ENCODE data around the gene SLC9C2. TPM values are rescaled to one million over a fixed set of nuclear protein-coding genes. Genes with fewer than 3 reads are reported as not detected.

Gene SLC9C2
- total RNA-seq (2021) = not detected in 3 replicates
- Bru-seq, nascent RNA = percentile 8 among the genes with signal in this experiment
- long read RNA-seq, experiment 1 = 0 reads
- long read RNA-seq, experiment 2 = 0 reads
- long read RNA-seq, experiment 3 = 0 reads

- no peak for ATAC-seq
- H3K9me3 Mint-ChIP-seq = peaks cover 26% of the 10 kb centered on the region
- POLR2A ChIA-PET = no interaction called here
- CTCF ChIA-PET = no interaction called here
- H3K27ac Mint-ChIP-seq = no peak within 1 kb of the TSS
- no peaks in the 10 kb centered on the region for H3K4me1 Mint-ChIP-seq
- no peak for DNase-seq (ENCODE audit: low spot score)
- TF ChIP-seq, protein P1, sequence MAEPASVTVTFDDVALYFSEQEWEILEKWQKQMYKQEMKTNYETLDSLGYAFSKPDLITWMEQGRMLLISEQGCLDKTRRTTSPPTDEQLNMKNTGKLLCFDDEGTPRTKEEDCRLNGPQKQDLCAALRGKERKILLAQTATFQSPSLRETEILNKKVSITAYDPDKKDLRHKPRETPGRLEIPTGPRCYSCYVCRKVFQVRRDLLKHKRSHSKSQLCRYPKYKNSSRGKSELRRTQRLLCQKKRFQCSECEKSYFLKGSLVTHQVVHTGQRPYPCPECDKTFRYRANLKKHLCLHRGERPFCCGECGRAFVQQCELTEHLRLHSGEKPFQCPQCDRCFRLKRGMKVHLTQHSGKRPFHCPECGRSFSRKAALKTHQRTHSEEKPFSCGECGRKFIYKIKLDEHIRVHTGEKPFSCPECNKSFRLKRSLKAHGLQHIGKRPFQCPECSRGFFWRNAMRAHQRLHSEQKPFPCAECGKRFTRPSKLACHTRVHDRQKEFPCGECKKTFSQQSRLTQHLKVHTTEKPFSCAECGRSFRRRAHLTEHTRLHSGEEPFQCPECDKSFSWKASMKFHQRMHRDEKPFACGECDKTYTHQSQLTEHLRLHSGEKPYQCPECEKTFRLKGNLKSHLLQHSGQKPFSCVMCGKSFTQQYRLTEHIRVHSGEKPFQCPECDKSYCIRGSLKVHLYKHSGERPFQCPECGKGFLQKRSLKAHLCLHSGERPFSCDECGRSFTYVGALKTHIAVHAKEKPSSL (CRISPR knock-in tag; conservative IDR thresholded peaks at IDR 0.05) = no peak
- TF ChIP-seq SMAD3 (CRISPR knock-in tag; IDR thresholded peaks at IDR 0.05; ENCODE audit: borderline replicate concordance) = no peak
- TF ChIP-seq JUN (CRISPR knock-in tag; IDR thresholded peaks at IDR 0.05) = no peak
- TF ChIP-seq ZNF317 (CRISPR knock-in tag; IDR thresholded peaks at IDR 0.05; ENCODE audit: borderline replicate concordance, low read depth) = no peak
- no peak for TF ChIP-seq KAT7 (CRISPR knock-in tag; IDR thresholded peaks at IDR 0.05; ENCODE audit: borderline replicate concordance)
- TF ChIP-seq, protein P2, sequence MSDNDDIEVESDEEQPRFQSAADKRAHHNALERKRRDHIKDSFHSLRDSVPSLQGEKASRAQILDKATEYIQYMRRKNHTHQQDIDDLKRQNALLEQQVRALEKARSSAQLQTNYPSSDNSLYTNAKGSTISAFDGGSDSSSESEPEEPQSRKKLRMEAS (CRISPR knock-in tag; IDR thresholded peaks at IDR 0.05) = no peak
- no peak for TF ChIP-seq ZNF121 (CRISPR knock-in tag; IDR thresholded peaks at IDR 0.05)
- no peak for TF ChIP-seq JAZF1 (CRISPR knock-in tag; IDR thresholded peaks at IDR 0.05)
- no peak for TF ChIP-seq RORB (CRISPR knock-in tag; IDR thresholded peaks at IDR 0.05)
- TF ChIP-seq TEAD1 (CRISPR knock-in tag; IDR thresholded peaks at IDR 0.05) = no peak
- no peak for TF ChIP-seq MLX (CRISPR knock-in tag; IDR thresholded peaks at IDR 0.05)
- TF ChIP-seq FOXP1 (CRISPR knock-in tag; IDR thresholded peaks at IDR 0.05; ENCODE audit: borderline replicate concordance) = no peak
- TF ChIP-seq GTF2I (CRISPR knock-in tag; conservative IDR thresholded peaks at IDR 0.05) = no peak
- H3K36me3 Mint-ChIP-seq = peaks cover 3% of the 10 kb centered on the region
- no peaks in the 10 kb centered on the region; the same call in 1 of the 2 replicates for H3K27me3 Mint-ChIP-seq (ENCODE audit: low read depth)
- no peak within 1 kb of the TSS for H3K4me3 Mint-ChIP-seq
Observed at GRCh38 chr1:173603056-173603591, at the start of gene SLC9C2. TSS of gene SLC9C2 (minus strand) at chr1:173603072. CDS start at chr1:173601776, 1,296 bp downstream.

- Mint-ChIP-seq H3K27ac (no peak overlapping the region), H3K4me3 (no peak overlapping the region), H3K27me3 (ENCODE audit: low read depth) (no peaks in the 10 kb centered on the region), H3K9me3 (peaks cover 32% of the 10 kb centered on the region), H3K4me1 (peaks cover 3% of the 10 kb centered on the region; the same call in 1 of the 2 replicates), H3K36me3 (peaks cover 10% of the 10 kb centered on the region; the same call in 1 of the 2 replicates)
- ChIA-PET CTCF (no interaction called here), POLR2A (no interaction called here)
- DNase-seq (ENCODE audit: low spot score) = no peak
- no peak for ATAC-seq
- TF ChIP-seq, protein P3, sequence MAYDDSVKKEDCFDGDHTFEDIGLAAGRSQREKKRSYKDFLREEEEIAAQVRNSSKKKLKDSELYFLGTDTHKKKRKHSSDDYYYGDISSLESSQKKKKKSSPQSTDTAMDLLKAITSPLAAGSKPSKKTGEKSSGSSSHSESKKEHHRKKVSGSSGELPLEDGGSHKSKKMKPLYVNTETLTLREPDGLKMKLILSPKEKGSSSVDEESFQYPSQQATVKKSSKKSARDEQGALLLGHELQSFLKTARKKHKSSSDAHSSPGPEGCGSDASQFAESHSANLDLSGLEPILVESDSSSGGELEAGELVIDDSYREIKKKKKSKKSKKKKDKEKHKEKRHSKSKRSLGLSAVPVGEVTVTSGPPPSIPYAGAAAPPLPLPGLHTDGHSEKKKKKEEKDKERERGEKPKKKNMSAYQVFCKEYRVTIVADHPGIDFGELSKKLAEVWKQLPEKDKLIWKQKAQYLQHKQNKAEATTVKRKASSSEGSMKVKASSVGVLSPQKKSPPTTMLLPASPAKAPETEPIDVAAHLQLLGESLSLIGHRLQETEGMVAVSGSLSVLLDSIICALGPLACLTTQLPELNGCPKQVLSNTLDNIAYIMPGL (CRISPR knock-in tag; IDR thresholded peaks at IDR 0.05) = no peak
- TF ChIP-seq, protein P4, sequence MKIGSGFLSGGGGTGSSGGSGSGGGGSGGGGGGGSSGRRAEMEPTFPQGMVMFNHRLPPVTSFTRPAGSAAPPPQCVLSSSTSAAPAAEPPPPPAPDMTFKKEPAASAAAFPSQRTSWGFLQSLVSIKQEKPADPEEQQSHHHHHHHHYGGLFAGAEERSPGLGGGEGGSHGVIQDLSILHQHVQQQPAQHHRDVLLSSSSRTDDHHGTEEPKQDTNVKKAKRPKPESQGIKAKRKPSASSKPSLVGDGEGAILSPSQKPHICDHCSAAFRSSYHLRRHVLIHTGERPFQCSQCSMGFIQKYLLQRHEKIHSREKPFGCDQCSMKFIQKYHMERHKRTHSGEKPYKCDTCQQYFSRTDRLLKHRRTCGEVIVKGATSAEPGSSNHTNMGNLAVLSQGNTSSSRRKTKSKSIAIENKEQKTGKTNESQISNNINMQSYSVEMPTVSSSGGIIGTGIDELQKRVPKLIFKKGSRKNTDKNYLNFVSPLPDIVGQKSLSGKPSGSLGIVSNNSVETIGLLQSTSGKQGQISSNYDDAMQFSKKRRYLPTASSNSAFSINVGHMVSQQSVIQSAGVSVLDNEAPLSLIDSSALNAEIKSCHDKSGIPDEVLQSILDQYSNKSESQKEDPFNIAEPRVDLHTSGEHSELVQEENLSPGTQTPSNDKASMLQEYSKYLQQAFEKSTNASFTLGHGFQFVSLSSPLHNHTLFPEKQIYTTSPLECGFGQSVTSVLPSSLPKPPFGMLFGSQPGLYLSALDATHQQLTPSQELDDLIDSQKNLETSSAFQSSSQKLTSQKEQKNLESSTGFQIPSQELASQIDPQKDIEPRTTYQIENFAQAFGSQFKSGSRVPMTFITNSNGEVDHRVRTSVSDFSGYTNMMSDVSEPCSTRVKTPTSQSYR (CRISPR knock-in tag; IDR thresholded peaks at IDR 0.05) = no peak
- TF ChIP-seq ZNF317 (CRISPR knock-in tag; IDR thresholded peaks at IDR 0.05; ENCODE audit: borderline replicate concordance, low read depth) (no peak), ZNF532 (CRISPR knock-in tag; IDR thresholded peaks at IDR 0.05; ENCODE audit: borderline replicate concordance) (no peak)
- TF ChIP-seq, protein P5, sequence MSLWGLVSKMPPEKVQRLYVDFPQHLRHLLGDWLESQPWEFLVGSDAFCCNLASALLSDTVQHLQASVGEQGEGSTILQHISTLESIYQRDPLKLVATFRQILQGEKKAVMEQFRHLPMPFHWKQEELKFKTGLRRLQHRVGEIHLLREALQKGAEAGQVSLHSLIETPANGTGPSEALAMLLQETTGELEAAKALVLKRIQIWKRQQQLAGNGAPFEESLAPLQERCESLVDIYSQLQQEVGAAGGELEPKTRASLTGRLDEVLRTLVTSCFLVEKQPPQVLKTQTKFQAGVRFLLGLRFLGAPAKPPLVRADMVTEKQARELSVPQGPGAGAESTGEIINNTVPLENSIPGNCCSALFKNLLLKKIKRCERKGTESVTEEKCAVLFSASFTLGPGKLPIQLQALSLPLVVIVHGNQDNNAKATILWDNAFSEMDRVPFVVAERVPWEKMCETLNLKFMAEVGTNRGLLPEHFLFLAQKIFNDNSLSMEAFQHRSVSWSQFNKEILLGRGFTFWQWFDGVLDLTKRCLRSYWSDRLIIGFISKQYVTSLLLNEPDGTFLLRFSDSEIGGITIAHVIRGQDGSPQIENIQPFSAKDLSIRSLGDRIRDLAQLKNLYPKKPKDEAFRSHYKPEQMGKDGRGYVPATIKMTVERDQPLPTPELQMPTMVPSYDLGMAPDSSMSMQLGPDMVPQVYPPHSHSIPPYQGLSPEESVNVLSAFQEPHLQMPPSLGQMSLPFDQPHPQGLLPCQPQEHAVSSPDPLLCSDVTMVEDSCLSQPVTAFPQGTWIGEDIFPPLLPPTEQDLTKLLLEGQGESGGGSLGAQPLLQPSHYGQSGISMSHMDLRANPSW (CRISPR knock-in tag; conservative IDR thresholded peaks at IDR 0.05; ENCODE audit: low read depth) = no peak
Observed at GRCh38 chr1:173648880-173649605, 46.2 kb upstream of the SLC9C2 start.
